ENCODE measurements around the gene CD19.
A peak's percentile ranks its signal among the peaks of the same experiment; 100 is the strongest.
"Not testable (repeated sequence)": the region's sequence is repeated elsewhere in the genome, so short reads cannot be mapped to it uniquely, and the experiment has no call there.

Gene CD19

DNA sequence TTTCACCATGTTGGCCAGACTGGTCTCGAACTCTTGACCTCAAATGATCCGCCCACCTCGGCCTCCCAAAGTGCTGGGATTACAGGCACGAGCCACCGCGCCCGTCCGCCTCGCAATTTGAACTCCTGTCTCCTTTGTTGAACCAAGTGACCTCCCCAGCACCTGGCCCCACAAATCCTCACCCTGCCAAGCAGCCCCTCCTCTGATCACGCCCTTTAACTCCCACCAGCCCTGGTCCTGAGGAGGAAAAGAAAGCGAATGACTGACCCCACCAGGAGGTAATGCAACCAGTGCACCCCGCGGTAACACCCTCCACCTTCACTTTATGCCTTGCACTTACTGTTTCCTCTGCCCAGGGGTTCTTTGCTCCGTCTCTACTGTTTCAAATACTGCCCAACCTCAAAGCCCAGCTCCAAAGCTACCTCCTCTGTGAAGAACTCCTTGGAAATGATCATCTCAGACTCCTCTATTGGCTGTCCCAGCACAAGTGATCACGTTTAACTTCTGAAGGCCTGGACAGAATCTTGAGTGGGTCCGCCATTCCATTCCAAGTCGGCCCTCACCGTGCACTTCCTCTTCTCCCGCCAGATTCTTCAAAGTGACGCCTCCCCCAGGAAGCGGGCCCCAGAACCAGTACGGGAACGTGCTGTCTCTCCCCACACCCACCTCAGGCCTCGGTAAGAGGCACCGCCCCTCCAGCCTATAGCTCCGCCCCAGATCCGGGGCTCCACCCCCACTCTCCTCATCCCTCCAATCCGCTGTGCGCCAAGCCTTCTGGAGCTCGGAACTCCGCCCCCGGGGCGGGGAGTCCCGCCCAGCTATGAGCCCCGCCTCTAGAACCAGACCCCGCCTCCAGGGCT, 4.4 kb downstream of the CD19 start:
- ATAC-seq (replicated peaks): peak; percentile 89
- peak overlapping the region; percentile 49 to 61 for H3K4me3 Mint-ChIP-seq
- H3K9me3 Mint-ChIP-seq: peaks cover 0 to 6% of the 10 kb centered on the region in 2 donors
- H3K27ac Mint-ChIP-seq: peak overlapping the region; percentile 81
- DNase-seq: peak; percentile 80
- no peaks in the 10 kb centered on the region for H3K27me3 Mint-ChIP-seq
- H3K4me1 Mint-ChIP-seq: peaks cover 37 to 77% of the 10 kb centered on the region in 2 donors
- peaks cover 55 to 58% of the 10 kb centered on the region in 2 donors for H3K36me3 Mint-ChIP-seq

DNA sequence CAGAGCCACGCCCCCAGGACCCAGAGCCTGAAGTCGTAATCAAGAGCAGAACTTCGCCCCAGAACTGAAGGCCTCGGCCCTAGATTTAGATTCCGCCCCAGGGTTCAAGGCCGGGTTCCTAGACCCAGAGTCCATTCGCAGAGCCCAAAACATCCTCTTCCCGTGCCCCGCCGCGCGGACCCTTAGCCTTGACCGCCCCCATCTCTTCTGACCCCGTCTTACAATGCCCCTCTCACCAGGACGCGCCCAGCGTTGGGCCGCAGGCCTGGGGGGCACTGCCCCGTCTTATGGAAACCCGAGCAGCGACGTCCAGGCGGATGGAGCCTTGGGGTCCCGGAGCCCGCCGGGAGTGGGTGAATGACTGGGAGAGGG, 5.0 kb downstream of the CD19 start:
- Mint-ChIP-seq H3K36me3 (peaks cover 55 to 57% of the 10 kb centered on the region in 2 donors), H3K27me3 (no peaks in the 10 kb centered on the region), H3K27ac (peak overlapping the region; percentile 81), H3K4me3 (peak overlapping the region; percentile 49 to 61), H3K9me3 (peaks cover 0 to 6% of the 10 kb centered on the region in 2 donors), H3K4me1 (peaks cover 37 to 70% of the 10 kb centered on the region in 2 donors)
- no peak for DNase-seq
- ATAC-seq (replicated peaks): no peak

DNA sequence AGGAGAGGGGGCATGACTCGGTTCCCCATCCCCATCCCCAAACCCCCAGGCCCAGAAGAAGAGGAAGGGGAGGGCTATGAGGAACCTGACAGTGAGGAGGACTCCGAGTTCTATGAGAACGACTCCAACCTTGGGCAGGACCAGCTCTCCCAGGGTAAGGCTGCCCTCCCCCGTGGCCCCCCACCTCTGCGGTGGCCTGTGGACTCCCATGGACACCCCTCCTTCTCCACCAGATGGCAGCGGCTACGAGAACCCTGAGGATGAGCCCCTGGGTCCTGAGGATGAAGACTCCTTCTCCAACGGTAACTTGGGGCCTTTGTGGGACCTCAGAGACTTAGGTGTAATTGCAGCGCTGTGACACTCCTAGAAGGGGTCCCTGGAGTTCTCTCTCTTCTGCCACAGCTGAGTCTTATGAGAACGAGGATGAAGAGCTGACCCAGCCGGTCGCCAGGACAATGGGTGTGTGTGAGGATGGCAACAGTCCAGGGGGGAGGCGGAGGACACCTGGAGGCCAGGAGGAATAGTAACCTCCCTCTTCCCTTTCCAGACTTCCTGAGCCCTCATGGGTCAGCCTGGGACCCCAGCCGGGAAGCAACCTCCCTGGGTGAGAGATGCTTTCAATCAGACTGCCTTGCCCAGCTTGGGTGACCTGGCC, 5.6 kb downstream of the CD19 start:
- DNase-seq: no peak

DNA sequence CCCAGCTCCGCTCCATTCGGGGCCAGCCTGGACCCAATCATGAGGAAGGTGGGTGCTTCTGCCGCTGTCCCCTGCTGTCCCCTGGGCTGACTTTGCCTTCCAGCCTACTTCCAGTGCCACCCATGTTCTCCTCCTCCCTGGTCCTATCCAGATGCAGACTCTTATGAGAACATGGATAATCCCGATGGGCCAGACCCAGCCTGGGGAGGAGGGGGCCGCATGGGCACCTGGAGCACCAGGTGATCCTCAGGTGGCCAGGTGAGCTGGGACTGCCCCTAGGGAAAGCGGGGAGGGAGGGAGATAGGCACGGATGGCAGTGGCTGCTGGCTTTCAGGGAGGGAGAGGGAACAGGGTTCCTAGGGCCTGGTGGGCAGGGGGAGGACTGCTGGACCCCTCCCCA, 7.0 kb downstream of the CD19 start:
- H3K27ac Mint-ChIP-seq: no peak overlapping the region
- DNase-seq (no peak), ATAC-seq (replicated peaks) (no peak)
- H3K9me3 Mint-ChIP-seq: peaks cover 0 to 6% of the 10 kb centered on the region in 2 donors
- peaks cover 47 to 50% of the 10 kb centered on the region in 2 donors for H3K36me3 Mint-ChIP-seq
- no peak overlapping the region for H3K4me3 Mint-ChIP-seq
- no peaks in the 10 kb centered on the region for H3K27me3 Mint-ChIP-seq
- H3K4me1 Mint-ChIP-seq: peaks cover 36 to 59% of the 10 kb centered on the region in 2 donors

More for the DNA sequence above, 5.6 kb downstream of the CD19 start:
- no peak for ATAC-seq (replicated peaks)
- peaks cover 54 to 55% of the 10 kb centered on the region in 2 donors for H3K36me3 Mint-ChIP-seq
- no peaks in the 10 kb centered on the region for H3K27me3 Mint-ChIP-seq
- H3K4me3 Mint-ChIP-seq: no peak overlapping the region
- H3K4me1 Mint-ChIP-seq: peaks cover 36 to 68% of the 10 kb centered on the region in 2 donors
- H3K9me3 Mint-ChIP-seq: peaks cover 0 to 6% of the 10 kb centered on the region in 2 donors
- H3K27ac Mint-ChIP-seq: peak overlapping the region; percentile 60

DNA sequence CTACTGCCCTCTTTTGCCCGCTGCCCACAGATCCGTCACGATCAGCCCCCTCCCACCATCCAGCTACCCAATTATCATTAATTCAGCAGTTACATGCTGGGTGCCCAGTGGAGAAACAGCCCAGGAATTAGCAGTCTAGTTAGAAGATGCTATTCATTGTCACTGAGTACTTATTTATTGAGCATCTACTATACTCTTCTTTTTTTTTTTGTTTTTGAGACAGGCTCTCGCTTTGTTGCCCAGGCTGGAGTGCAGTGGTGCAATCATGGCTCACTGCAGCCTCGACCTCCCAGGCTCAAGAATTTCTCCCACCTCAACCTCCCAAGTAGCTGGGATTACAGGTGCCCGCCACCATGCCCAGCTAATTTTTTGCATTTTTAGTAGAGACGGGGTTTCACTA, 8.1 kb downstream of the CD19 start:
- Mint-ChIP-seq H3K4me1 (peaks cover 30 to 52% of the 10 kb centered on the region in 2 donors), H3K36me3 (peaks cover 39 to 41% of the 10 kb centered on the region in 2 donors)
- H3K4me3 Mint-ChIP-seq; H3K9me3 Mint-ChIP-seq; H3K27me3 Mint-ChIP-seq; H3K27ac Mint-ChIP-seq; ATAC-seq (replicated peaks); DNase-seq: not testable (repeated sequence)

DNA sequence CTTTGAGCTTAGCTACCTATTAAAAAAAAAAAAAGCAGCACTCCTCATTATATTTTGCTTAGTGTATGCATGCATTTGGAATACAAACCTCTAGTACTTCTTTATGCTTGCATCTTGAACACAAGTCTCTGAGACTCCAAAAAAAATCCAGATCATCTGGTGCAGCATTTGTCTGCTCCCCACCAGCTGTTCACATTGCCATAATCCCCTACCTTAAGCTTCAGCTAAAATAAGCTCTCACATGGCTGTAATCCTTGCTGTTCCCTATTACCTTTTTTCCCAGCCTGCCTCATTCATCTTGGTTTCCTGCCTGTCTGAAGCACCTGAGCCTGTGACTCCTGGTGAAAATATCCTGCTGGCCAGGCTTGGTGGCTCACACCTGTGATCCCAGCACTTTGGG, 11.5 kb downstream of the CD19 start:
- ATAC-seq (replicated peaks): no peak
- no peak overlapping the region for H3K4me3 Mint-ChIP-seq

DNA sequence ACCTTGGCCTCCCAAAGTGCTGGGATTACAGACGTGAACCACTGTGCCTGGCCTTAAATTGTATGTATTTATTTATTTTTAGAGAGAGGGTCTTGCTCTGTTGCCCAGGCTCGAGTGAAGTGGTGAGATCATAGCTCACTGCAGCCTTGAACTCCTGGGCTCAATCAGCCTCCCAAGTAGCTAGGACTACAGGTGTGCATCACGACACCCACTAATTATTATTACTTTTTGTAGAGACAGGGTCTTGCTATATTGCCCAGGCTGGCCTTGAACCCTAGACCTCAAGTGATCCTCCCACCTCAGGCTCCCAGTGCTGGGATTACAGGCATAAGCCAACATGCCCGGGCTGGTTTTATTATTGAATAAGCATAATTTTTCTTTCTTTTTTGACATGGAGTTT, 14.9 kb downstream of the CD19 start:
- H3K9me3 Mint-ChIP-seq: no peaks in the 10 kb centered on the region
- H3K36me3 Mint-ChIP-seq: peaks cover 4% of the 10 kb centered on the region in 2 donors
- ATAC-seq (replicated peaks) (no peak), DNase-seq (no peak)
- H3K4me1 Mint-ChIP-seq: peaks cover 12 to 30% of the 10 kb centered on the region in 2 donors
- no peaks in the 10 kb centered on the region for H3K27me3 Mint-ChIP-seq
- H3K27ac Mint-ChIP-seq: no peak overlapping the region
- H3K4me3 Mint-ChIP-seq: no peak overlapping the region

More for the DNA sequence above, 11.5 kb downstream of the CD19 start:
- no peaks in the 10 kb centered on the region for H3K27me3 Mint-ChIP-seq
- DNase-seq: no peak
- H3K36me3 Mint-ChIP-seq: peaks cover 10 to 13% of the 10 kb centered on the region in 2 donors
- H3K9me3 Mint-ChIP-seq: no peaks in the 10 kb centered on the region
- H3K4me1 Mint-ChIP-seq: peaks cover 17 to 29% of the 10 kb centered on the region in 2 donors
- H3K27ac Mint-ChIP-seq: no peak overlapping the region

DNA sequence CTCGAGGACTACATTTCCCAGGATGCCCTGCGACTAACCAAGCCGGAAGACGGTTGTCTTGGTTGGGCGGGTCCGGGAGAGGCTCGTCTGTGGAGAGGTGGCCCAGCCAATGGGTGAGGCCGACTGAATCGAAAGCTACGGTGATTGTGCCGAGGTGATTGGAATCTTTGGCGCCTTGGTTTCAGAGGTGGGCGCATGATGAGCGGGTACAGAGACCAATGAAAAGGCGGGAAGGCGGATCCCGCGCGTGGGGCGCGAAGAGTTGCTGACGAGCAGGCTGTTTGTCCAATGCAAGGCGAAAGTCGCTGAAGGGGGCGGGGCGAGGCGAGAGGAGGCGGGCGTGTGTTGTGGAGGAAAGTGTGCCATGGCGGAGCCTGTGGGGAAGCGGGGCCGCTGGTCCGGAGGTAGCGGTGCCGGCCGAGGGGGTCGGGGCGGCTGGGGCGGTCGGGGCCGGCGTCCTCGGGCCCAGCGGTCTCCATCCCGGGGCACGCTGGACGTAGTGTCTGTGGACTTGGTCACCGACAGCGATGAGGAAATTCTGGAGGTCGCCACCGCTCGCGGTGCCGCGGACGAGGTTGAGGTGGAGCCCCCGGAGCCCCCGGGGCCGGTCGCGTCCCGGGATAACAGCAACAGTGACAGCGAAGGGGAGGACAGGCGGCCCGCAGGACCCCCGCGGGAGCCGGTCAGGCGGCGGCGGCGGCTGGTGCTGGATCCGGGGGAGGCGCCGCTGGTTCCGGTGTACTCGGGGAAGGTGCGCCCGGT, 19.1 kb downstream of the CD19 start, which contains the start of gene NFATC2IP:
Gene NFATC2IP, plus strand, starts transcription at position 290 of the 762 bp plus-strand sequence. Its CDS starts 75 bp downstream, at position 365.
- H3K27ac Mint-ChIP-seq: peak within 1 kb of the TSS; percentile 91
- peaks cover 13 to 16% of the 10 kb centered on the region in 2 donors for H3K36me3 Mint-ChIP-seq
- peaks cover 14 to 24% of the 10 kb centered on the region in 2 donors for H3K4me1 Mint-ChIP-seq
- H3K27me3 Mint-ChIP-seq: no peaks in the 10 kb centered on the region
- no peaks in the 10 kb centered on the region for H3K9me3 Mint-ChIP-seq
- ATAC-seq (replicated peaks) (peak; percentile 96 to 97), DNase-seq (peak; percentile 100)
- H3K4me3 Mint-ChIP-seq: peak within 1 kb of the TSS; percentile 87 to 89

DNA sequence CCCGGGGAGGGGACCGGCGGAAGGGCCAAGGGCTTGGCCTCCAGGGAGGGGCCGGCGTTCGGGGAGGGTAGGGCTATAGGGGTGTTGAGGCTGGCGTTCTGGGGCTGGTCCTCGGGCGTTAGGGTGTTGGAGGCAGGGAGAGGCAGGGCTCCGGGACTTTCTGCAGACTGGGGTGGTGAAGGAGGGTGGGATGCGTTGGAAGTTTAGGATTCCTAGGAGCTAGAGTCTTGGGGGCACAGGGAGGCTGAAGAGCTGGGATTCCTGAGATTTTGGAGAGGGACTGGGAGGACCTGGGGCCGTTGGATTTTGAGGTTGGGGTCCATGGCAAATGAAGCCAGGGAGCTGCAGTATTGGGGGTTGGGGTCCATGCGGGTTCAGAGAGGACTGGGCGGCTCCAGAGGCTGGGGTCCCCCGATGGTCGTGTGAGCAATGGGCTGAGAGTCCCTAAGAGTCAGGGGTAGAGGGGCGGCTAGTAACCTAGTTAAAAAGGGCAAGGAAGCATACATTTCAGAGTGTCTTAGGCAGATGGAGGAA, 19.7 kb downstream of the CD19 start:
- peak overlapping the region; percentile 87 to 89 for H3K4me3 Mint-ChIP-seq
- DNase-seq (no peak), ATAC-seq (replicated peaks) (no peak)
- H3K4me1 Mint-ChIP-seq: peaks cover 12 to 21% of the 10 kb centered on the region in 2 donors
- H3K27ac Mint-ChIP-seq: peak overlapping the region; percentile 91
- no peaks in the 10 kb centered on the region for H3K9me3 Mint-ChIP-seq
- no peaks in the 10 kb centered on the region for H3K27me3 Mint-ChIP-seq
- H3K36me3 Mint-ChIP-seq: peaks cover 18 to 21% of the 10 kb centered on the region in 2 donors

DNA sequence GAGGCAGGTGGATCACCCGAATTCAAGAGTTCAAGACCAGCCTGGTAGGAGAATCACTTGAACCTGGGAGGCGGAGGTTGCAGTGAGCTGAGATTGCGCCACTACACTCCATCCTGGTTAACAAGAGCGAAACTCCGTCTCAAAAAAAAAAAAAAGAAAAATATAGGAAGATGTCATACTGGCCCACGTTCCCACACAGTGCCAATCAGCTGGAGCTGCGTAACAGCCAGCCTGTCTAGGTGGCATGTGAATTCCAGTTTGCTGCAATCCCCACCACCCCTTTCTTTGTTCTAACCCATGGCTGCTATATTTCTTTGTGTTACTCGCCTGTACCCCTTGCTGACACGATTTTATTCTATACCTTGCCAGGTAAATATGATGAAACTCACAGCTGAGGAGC, 26.4 kb downstream of the CD19 start:
- no peak for DNase-seq
- Mint-ChIP-seq H3K4me1 (peaks cover 0 to 6% of the 10 kb centered on the region in 2 donors), H3K27me3 (no peaks in the 10 kb centered on the region), H3K9me3 (no peaks in the 10 kb centered on the region), H3K4me3 (no peak overlapping the region), H3K27ac (no peak overlapping the region), H3K36me3 (peaks cover 40 to 49% of the 10 kb centered on the region in 2 donors)
- ATAC-seq (replicated peaks): no peak

DNA sequence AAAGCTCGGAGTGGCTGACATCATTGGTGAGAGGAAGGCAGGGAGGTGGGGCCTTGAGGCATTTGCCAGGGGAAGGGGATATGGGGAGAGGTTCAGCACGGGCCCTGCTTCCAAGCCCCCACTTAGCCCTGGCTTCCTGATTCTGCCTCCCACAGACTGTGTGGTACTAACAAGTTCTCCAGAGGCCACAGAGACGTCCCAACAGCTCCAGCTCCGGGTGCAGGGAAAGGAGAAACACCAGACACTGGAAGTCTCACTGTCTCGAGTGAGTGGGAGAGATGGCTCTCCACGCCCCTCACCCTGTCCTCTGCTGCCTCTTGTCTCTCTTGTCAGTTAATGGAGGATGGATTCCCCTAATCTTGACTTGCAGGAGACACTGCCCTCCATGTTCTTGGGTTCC, 27.1 kb downstream of the CD19 start:
- H3K9me3 Mint-ChIP-seq: no peaks in the 10 kb centered on the region
- no peak overlapping the region for H3K4me3 Mint-ChIP-seq
- H3K27me3 Mint-ChIP-seq: no peaks in the 10 kb centered on the region
- H3K36me3 Mint-ChIP-seq: peaks cover 45 to 55% of the 10 kb centered on the region in 2 donors
- peaks cover 2 to 6% of the 10 kb centered on the region in 2 donors for H3K4me1 Mint-ChIP-seq
- ATAC-seq (replicated peaks) (no peak), DNase-seq (no peak)
- H3K27ac Mint-ChIP-seq: no peak overlapping the region

DNA sequence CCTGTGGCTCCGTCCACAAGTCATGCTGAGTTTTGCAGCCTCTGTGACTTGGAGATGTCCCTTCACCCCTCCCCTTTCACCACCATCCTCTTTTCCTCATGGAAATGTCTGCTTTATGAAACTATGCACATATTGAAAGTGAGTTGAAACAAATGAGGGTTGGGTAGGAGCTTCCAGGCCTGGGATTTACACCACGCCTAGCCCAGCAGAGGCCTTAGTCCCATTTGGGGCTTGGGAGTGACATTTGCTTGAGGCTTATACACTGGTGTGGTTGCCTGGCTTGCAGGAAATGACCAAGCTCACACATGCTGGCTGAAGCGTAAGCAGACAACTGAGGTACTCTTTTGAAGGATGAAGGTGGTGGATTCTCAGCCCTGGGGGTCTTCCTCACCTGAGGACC, 32.3 kb downstream of the CD19 start:
- Mint-ChIP-seq H3K27me3 (no peaks in the 10 kb centered on the region), H3K27ac (no peak overlapping the region)

DNA sequence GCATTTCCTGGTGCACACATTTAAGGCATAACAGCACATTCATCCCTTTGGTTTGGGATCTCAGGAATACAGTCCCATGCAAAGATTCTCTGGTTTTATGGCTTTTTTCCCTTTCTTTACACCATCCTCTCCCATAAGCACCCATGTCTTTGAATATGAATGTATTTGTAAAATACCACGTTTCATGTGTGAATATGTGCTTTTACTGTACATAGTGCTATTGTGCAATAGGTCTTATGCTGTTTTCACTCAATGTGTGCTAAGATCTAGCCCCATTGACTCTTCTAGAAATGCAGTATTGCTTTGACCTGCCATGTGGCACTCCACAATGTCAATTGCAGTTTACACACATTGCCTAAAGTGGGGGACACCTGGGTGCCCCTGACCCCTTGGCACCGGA, 32.7 kb downstream of the CD19 start:
- H3K27ac Mint-ChIP-seq: no peak overlapping the region
- H3K4me3 Mint-ChIP-seq: no peak overlapping the region
- peaks cover 38 to 42% of the 10 kb centered on the region in 2 donors for H3K36me3 Mint-ChIP-seq
- ATAC-seq (replicated peaks): no peak
- H3K27me3 Mint-ChIP-seq: no peaks in the 10 kb centered on the region
- H3K4me1 Mint-ChIP-seq: peaks cover 2 to 6% of the 10 kb centered on the region in 2 donors
- no peak for DNase-seq
- no peaks in the 10 kb centered on the region for H3K9me3 Mint-ChIP-seq

More for the DNA sequence above, 32.3 kb downstream of the CD19 start:
- peaks cover 2 to 6% of the 10 kb centered on the region in 2 donors for H3K4me1 Mint-ChIP-seq
- DNase-seq: no peak
- H3K4me3 Mint-ChIP-seq: no peak overlapping the region
- no peak for ATAC-seq (replicated peaks)
- peaks cover 38 to 45% of the 10 kb centered on the region in 2 donors for H3K36me3 Mint-ChIP-seq
- H3K9me3 Mint-ChIP-seq: no peaks in the 10 kb centered on the region

DNA sequence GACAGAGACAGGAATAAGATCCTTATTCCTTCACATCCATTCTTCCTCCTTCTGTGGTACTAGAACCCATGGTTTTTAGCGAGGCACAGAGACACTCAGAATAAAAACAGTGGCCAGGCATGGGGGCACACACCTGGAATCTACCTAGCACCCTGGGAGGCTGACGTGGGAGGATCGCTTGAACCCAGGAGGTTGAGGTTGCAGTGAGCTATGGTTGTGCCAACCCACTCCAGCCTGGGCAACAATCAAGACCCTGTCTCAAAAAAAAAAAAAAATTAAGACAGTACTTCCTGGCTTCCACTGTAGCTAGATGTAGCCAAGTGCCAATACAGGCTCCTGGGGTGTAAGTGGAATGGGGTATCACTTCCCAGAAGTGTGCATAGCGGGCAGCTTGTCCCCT, 35.4 kb downstream of the CD19 start:
- Mint-ChIP-seq H3K27me3 (no peaks in the 10 kb centered on the region), H3K27ac (no peak overlapping the region), H3K4me1 (peaks cover 0 to 2% of the 10 kb centered on the region in 2 donors), H3K4me3 (no peak overlapping the region), H3K9me3 (no peaks in the 10 kb centered on the region), H3K36me3 (peaks cover 26 to 27% of the 10 kb centered on the region in 2 donors)
- DNase-seq: no peak
- ATAC-seq (replicated peaks): no peak

Data from stimulated activated naive B cell treated with anti-CD40 and anti-IgM and Interleukin-4, amounts not matched to agents 10 μg/mL and 1 μg/mL and 100 μg/mL, for 72 hours (primary cell).